Suprapubic skin (tissue), 3 donors: ENCODE results near the gene UBE3D.

Experiments used
- POLR2AphosphoS5 ChIP-seq, 3 donors: sonication (generic); formaldehyde crosslinking; IDR thresholded peaks; one replicate each; pipeline ENCODE4 v1.6.1; 2017; ENCODE audit warnings: antibody characterized with exemption in 3 of 3
- TF ChIP-seq, protein P1 (sequence below), 2 donors: fragments of 200-600 bp in 1 of 2; fragments of 450-650 bp in 1 of 2; sonication (generic) in 1 of 2; IDR thresholded peaks; one replicate each; pipeline ENCODE4 v1.5.1; 2016 to 2019; ENCODE audit warnings: antibody characterized with exemption in 2 of 2, mild to moderate bottlenecking in 1 of 2, moderate library complexity in 1 of 2

DNA sequence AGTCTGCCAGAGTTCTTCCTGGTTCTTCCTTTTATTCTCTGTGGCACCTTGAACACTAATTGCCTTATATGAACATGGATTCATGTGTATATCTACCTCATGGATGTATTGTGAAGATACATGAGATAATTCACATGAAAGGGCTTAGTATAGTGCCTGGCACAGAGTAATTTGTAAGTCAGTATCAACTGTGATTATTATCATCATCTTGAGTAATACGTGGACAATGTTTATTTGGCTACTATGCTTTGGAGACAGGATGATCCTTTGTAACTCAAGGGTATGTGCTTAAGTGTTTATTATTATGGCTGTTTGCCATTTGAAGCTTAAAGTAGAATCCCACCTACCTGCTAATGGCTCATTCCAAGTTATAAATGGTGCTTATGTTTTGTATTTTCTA lies 17.8 kb upstream of the UBE3D start:
- TF ChIP-seq POLR2AphosphoS5 (IDR thresholded peaks at IDR 0.05), result no peak
- TF ChIP-seq, protein P1, sequence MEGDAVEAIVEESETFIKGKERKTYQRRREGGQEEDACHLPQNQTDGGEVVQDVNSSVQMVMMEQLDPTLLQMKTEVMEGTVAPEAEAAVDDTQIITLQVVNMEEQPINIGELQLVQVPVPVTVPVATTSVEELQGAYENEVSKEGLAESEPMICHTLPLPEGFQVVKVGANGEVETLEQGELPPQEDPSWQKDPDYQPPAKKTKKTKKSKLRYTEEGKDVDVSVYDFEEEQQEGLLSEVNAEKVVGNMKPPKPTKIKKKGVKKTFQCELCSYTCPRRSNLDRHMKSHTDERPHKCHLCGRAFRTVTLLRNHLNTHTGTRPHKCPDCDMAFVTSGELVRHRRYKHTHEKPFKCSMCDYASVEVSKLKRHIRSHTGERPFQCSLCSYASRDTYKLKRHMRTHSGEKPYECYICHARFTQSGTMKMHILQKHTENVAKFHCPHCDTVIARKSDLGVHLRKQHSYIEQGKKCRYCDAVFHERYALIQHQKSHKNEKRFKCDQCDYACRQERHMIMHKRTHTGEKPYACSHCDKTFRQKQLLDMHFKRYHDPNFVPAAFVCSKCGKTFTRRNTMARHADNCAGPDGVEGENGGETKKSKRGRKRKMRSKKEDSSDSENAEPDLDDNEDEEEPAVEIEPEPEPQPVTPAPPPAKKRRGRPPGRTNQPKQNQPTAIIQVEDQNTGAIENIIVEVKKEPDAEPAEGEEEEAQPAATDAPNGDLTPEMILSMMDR (IDR thresholded peaks at IDR 0.05), result no peak
